Upper lobe of left lung (tissue), 4 donors: Measurements from ENCODE around the gene PBX3.

Experiments used
- POLR2AphosphoS5 ChIP-seq, 2 donors: sonication (generic); formaldehyde crosslinking; IDR thresholded peaks; one replicate each; pipeline ENCODE4 v1.5.1; 2017; ENCODE audit warnings: antibody characterized with exemption in 2 of 2
- TF ChIP-seq, protein P1 (sequence below), 6 experiments: fragments of 450-650 bp in 4 of 6; fragments of 200-600 bp in 2 of 6; sonication (generic) in 2 of 6; IDR thresholded peaks; one replicate each; pipeline ENCODE4 v1.5.1; 2016 to 2019; ENCODE audit warnings: antibody characterized with exemption in 6 of 6

DNA sequence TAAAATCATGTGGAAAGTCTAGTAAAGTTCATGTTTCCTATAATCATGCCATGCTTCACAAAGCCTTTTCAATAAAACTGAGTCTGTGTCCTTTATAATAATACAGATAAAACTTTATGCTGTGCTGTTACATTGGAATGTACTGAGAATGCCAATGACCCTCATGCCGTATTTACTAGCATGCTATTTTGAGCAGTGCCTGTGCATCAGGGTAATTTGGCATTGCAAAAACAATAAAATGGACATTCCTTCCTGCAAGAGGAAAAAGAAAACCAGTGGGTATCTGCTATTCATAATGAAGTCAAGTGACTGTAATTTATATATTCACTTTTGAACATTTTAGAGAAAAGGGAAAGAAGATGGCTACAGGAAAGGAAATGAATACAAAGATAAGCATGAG, 159.0 kb downstream of the PBX3 start:
- TF ChIP-seq, protein P1, sequence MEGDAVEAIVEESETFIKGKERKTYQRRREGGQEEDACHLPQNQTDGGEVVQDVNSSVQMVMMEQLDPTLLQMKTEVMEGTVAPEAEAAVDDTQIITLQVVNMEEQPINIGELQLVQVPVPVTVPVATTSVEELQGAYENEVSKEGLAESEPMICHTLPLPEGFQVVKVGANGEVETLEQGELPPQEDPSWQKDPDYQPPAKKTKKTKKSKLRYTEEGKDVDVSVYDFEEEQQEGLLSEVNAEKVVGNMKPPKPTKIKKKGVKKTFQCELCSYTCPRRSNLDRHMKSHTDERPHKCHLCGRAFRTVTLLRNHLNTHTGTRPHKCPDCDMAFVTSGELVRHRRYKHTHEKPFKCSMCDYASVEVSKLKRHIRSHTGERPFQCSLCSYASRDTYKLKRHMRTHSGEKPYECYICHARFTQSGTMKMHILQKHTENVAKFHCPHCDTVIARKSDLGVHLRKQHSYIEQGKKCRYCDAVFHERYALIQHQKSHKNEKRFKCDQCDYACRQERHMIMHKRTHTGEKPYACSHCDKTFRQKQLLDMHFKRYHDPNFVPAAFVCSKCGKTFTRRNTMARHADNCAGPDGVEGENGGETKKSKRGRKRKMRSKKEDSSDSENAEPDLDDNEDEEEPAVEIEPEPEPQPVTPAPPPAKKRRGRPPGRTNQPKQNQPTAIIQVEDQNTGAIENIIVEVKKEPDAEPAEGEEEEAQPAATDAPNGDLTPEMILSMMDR (IDR thresholded peaks at IDR 0.05), result no peak
- no peak for TF ChIP-seq POLR2AphosphoS5 (IDR thresholded peaks at IDR 0.05)
